A549 (cell line): ENCODE measurements around the gene ACO2. TPM values are rescaled to one million over a fixed set of nuclear protein-coding genes. Genes with fewer than 3 reads are reported as not detected.

Source experiments
- ATAC-seq, 2 experiments: fragments of 200-7000 bp in 1 of 2; fragments of >200 bp in 1 of 2; cut with Nextera tagmentation in 1 of 2; cut with Tn5 transposase in 1 of 2; 3 replicates each; pipeline versions ENCODE4 v1.8.0 to v1.9.1; 2018 to 2020; ENCODE audit warnings: mild to moderate bottlenecking in 1 of 2, moderate library complexity in 1 of 2
- CTCF ChIA-PET: fragments of 300-600 bp; sonication (Branson Sonifier 250); formaldehyde crosslinking; extraction: SDS; loops from one replicate; lab custom pipeline; 2021; ENCODE audit warnings: antibody characterized with exemption, inconsistent platforms; lab: Yijun Ruan, JAX
- POLR2A ChIA-PET: fragments of 350-600 bp; formaldehyde crosslinking; extraction: SDS; loops from one replicate; lab custom pipeline; 2021; ENCODE audit warnings: antibody characterized with exemption, inconsistent platforms; lab: Yijun Ruan, JAX
- DNase-seq, 2 experiments: peaks; one replicate each; pipeline versions ENCODE4 v3.0.0 to v3.0.0-alpha.2; 2011 to 2016; ENCODE audit warnings: low read depth in 1 of 2, low spot score in 1 of 2
- FAIRE-seq: peaks from 2 replicates; lab custom pipeline; 2011; peaks lifted over from hg19 to GRCh38; lab: Jason Lieb, UNC
- H3K27ac ChIP-seq, 2 experiments: fragments of >200 bp; sonication (Bioruptor Twin); formaldehyde crosslinking; 3 replicates each; pipeline ENCODE4 v1.5.1; 2016 to 2017
- H3K4me1 ChIP-seq: fragments of >200 bp; sonication (Bioruptor Twin); formaldehyde crosslinking; 3 replicates; pipeline ENCODE4 v1.6.1; 2016
- H3K4me2 ChIP-seq: fragments of >200 bp; sonication (Bioruptor Twin); formaldehyde crosslinking; 3 replicates; pipeline ENCODE4 v1.6.1; 2016
- H3K4me3 ChIP-seq: fragments of >200 bp; sonication (Bioruptor Twin); formaldehyde crosslinking; 3 replicates; pipeline ENCODE4 v1.5.1; 2016
- H3K9me3 ChIP-seq: fragments of >200 bp; sonication (Bioruptor Twin); formaldehyde crosslinking; 3 replicates; pipeline ENCODE4 v1.6.1; 2016
- BHLHE40 ChIP-seq: IDR thresholded peaks from 2 replicates; pipeline ENCODE4 v1.6.1; 2012; ENCODE audit warnings: low read depth, low read length, inconsistent platforms
- CHD2 ChIP-seq: fragments of 150-350 bp; IDR thresholded peaks from 2 replicates; pipeline ENCODE4 v1.6.1; 2014; ENCODE audit warnings: low read length; ENCODE audit not compliant: partially characterized antibody
- EHF ChIP-seq: fragments of 250-450 bp; sonication (Bioruptor Pico); IDR thresholded peaks from 2 replicates; pipeline ENCODE4 v1.5.0; 2020; ENCODE audit warnings: mild to moderate bottlenecking
- EP300 ChIP-seq, 2 experiments: fragments of >200 bp; sonication (Bioruptor Twin); formaldehyde crosslinking; IDR thresholded peaks; 2 replicates in 1 of 2; 3 replicates in 1 of 2; pipeline ENCODE4 v1.6.1; 2016 to 2017
- FOSL2 ChIP-seq, 2 experiments: fragments of 450-650 bp in 1 of 2; fragments of >200 bp in 1 of 2; sonication (Bioruptor Twin) in 1 of 2; formaldehyde crosslinking; IDR thresholded peaks; 2 replicates each; pipeline versions ENCODE4 v1.5.0 to v1.6.1; 2016 to 2020; ENCODE audit warnings: mild to moderate bottlenecking in 1 of 2, moderate library complexity in 1 of 2
- GATA3 ChIP-seq: IDR thresholded peaks from 2 replicates; pipeline ENCODE4 v1.6.1; 2012; ENCODE audit warnings: borderline replicate concordance
- HDAC2 ChIP-seq: fragments of 200-600 bp; sonication (generic); IDR thresholded peaks from 2 replicates; pipeline ENCODE4 v1.6.1; 2016
- HEYL ChIP-seq: fragments of 250-450 bp; sonication (Bioruptor Pico); IDR thresholded peaks from 2 replicates; pipeline ENCODE4 v1.8.0; 2021; ENCODE audit warnings: mild to moderate bottlenecking, moderate library complexity
- JUN ChIP-seq, 2 experiments: fragments of >200 bp; sonication (Bioruptor Twin); formaldehyde crosslinking; IDR thresholded peaks; 2 replicates in 1 of 2; 3 replicates in 1 of 2; pipeline ENCODE4 v1.6.1; 2016 to 2017
- KDM1A ChIP-seq: fragments of 200-600 bp; sonication (generic); IDR thresholded peaks from 2 replicates; pipeline ENCODE4 v1.6.1; 2016; ENCODE audit warnings: low read depth, mild to moderate bottlenecking
- KDM5A ChIP-seq: fragments of 200-600 bp; sonication (generic); IDR thresholded peaks from 2 replicates; pipeline ENCODE4 v1.6.1; 2016; ENCODE audit warnings: antibody characterized with exemption, mild to moderate bottlenecking
- MAFK ChIP-seq: fragments of 450-650 bp; IDR thresholded peaks from 2 replicates; pipeline ENCODE4 v1.6.1; 2014; ENCODE audit not compliant: partially characterized antibody
- NPAS2 ChIP-seq: fragments of 250-450 bp; sonication (Bioruptor Pico); IDR thresholded peaks from 2 replicates; pipeline ENCODE4 v1.8.0; 2022; ENCODE audit warnings: mild to moderate bottlenecking, moderate library complexity, borderline replicate concordance
- POLR2A ChIP-seq: IDR thresholded peaks from 2 replicates; pipeline ENCODE4 v1.6.1; 2012; ENCODE audit warnings: mild to moderate bottlenecking, low read length
- POLR2AphosphoS2 ChIP-seq: conservative IDR thresholded peaks from 2 replicates; pipeline ENCODE4 v1.6.1; 2012; ENCODE audit warnings: low read length, improper control_type of control experiment, inconsistent platforms
- RAD21 ChIP-seq, 2 experiments: fragments of >200 bp in 1 of 2; sonication (Bioruptor Twin) in 1 of 2; formaldehyde crosslinking in 1 of 2; IDR thresholded peaks in 1 of 2; conservative IDR thresholded peaks in 1 of 2; 2 replicates in 1 of 2; 3 replicates in 1 of 2; pipeline ENCODE4 v1.6.1; 2012 to 2018; ENCODE audit warnings: inconsistent platforms in 1 of 2
- SMC3 ChIP-seq: fragments of >200 bp; sonication (Bioruptor Twin); formaldehyde crosslinking; IDR thresholded peaks from 3 replicates; pipeline ENCODE4 v1.6.1; 2018; ENCODE audit warnings: inconsistent platforms
- TFCP2L1 ChIP-seq: fragments of 250-450 bp; sonication (Bioruptor Pico); IDR thresholded peaks from 2 replicates; pipeline ENCODE4 v1.5.0; 2021; ENCODE audit warnings: mild to moderate bottlenecking
- ZFP36 ChIP-seq: fragments of 450-650 bp; IDR thresholded peaks from 2 replicates; pipeline ENCODE4 v1.6.1; 2014; ENCODE audit warnings: borderline replicate concordance; ENCODE audit not compliant: partially characterized antibody
- WGBS: methylation state at CpG from one replicate; pipeline ENCODE4 v1.1.6; 2017; ENCODE audit errors: missing lambda C conversion rate; 5-methylcytosine and 5-hydroxymethylcytosine counted together
- polyA plus RNA-seq, 4 experiments: library from polyadenylated mRNA; depleted of rRNA in 3 of 4; stranded (reverse); fragments of >200 nt; fragmentation: RNase III in 1 of 4; extraction: RNeasy Plus Mini Kit Qiagen cat#74134 plus additional on column Dnase treatment in 1 of 4; gene quantifications; 2 replicates in 3 of 4; 3 replicates in 1 of 4; pipeline ENCODE4 v1.2.3, GENCODE V29; 2011 to 2017
- TF ChIP-seq, protein P1 (sequence below): IDR thresholded peaks from 2 replicates; pipeline ENCODE4 v1.6.1; 2012; ENCODE audit warnings: low read depth, borderline replicate concordance
- TF ChIP-seq, protein P2 (sequence below): fragments of >200 bp; sonication (Bioruptor Twin); formaldehyde crosslinking; IDR thresholded peaks from 3 replicates; pipeline ENCODE4 v1.5.1; 2016
- TF ChIP-seq, protein P3 (sequence below): fragments of 250-450 bp; sonication (Bioruptor Pico); IDR thresholded peaks from 2 replicates; pipeline ENCODE4 v1.5.0; 2021; ENCODE audit warnings: mild to moderate bottlenecking, moderate library complexity, borderline replicate concordance

The ACO2 gene
- polyA plus RNA-seq, 2 of the 4 experiments (the other 2 are of a cell fraction) = 30.7 to 43.7 TPM

DNA sequence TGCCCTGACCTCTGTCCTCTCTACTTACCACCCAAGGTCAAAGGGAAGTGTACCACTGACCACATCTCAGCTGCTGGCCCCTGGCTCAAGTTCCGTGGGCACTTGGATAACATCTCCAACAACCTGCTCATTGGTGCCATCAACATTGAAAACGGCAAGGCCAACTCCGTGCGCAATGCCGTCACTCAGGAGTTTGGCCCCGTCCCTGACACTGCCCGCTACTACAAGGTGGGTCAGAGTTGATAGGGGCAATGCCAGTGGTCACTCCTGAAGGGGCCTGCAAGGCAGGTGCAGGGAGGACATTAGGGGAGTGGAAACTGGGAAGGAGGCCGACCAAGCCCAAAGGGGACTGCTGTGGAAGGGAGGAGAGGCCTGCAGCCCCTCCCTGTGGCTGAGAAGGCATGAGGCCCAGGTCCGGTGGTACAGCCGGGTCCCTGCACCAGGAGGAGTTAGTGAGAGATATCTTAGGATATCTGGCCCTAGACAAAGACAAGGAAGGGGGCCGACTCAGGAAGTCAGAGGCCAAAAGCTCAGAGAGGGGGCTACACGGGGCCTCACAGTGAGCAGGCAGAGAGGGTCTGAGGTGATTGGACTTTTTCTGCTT, 57.4 kb downstream of the ACO2 start (continued):
- TF ChIP-seq, protein P1, sequence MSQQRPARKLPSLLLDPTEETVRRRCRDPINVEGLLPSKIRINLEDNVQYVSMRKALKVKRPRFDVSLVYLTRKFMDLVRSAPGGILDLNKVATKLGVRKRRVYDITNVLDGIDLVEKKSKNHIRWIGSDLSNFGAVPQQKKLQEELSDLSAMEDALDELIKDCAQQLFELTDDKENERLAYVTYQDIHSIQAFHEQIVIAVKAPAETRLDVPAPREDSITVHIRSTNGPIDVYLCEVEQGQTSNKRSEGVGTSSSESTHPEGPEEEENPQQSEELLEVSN = no peak
- TF ChIP-seq HEYL (CRISPR knock-in tag) (no peak), MAFK (no peak), FOSL2 (IDR thresholded peaks at IDR 0.05) (no peak), FOSL2 (CRISPR knock-in tag; IDR thresholded peaks at IDR 0.05) (no peak), ZFP36 (no peak), SMC3 (no peak)

DNA sequence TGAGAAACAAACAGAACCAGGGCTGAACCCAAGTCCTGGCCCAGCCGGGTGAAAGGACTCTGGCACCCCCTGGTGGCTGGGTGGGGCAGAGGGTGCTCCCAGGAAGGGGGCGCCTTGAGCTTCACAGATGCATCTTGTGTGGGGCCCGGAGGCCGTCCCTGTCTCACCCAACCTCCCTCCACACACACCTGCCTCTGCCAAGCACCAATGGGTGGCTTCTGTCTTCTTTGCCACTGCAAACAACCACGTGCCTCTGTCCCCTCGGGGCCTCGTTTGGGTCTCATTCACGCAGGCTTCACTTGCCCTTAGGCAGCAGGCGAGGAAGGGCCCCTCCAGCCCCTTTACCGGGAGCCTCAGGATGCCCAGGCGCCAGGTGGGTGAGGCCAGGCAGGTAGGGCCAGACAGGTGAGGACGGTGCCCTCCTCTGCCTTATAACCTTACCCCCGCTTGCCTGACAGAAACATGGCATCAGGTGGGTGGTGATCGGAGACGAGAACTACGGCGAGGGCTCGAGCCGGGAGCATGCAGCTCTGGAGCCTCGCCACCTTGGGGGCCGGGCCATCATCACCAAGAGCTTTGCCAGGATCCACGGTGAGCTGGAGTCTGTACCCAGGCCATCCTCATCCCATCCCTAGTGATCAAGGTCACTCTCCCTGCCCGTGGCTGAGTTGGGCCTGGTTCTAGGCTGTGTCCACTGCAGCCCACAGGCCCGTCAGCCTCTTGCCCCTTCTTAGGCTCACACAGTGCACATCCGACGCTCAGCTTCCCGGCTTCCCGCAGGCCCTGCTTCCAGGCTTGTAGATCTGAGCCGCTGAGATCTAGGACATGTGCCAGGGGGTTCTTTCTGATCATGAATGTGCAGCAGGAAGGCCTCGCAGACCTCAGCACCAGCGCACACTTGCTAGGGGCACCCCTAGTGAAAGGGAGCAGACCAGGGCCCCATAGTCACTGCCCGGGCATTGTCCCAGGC, 58.2 kb downstream of the ACO2 start:
- Histone ChIP-seq H3K4me3 (no peak overlapping the region), H3K4me1 (no peaks in the 10 kb centered on the region), H3K9me3 (no peaks in the 10 kb centered on the region), H3K27ac (no peak overlapping the region)
- POLR2A ChIA-PET = interaction anchor here (1.0 kb wide), 1 partner anchor 123 kb away, joined by 4 read pairs; no protein-coding TSS in a partner anchor
- peak; percentile 36 to 66 for DNase-seq
- no peak for TF ChIP-seq CHD2
- no peak for TF ChIP-seq JUN (IDR thresholded peaks at IDR 0.05)
- TF ChIP-seq, protein P2, sequence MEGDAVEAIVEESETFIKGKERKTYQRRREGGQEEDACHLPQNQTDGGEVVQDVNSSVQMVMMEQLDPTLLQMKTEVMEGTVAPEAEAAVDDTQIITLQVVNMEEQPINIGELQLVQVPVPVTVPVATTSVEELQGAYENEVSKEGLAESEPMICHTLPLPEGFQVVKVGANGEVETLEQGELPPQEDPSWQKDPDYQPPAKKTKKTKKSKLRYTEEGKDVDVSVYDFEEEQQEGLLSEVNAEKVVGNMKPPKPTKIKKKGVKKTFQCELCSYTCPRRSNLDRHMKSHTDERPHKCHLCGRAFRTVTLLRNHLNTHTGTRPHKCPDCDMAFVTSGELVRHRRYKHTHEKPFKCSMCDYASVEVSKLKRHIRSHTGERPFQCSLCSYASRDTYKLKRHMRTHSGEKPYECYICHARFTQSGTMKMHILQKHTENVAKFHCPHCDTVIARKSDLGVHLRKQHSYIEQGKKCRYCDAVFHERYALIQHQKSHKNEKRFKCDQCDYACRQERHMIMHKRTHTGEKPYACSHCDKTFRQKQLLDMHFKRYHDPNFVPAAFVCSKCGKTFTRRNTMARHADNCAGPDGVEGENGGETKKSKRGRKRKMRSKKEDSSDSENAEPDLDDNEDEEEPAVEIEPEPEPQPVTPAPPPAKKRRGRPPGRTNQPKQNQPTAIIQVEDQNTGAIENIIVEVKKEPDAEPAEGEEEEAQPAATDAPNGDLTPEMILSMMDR = peak; percentile 68
- TF ChIP-seq POLR2AphosphoS2 = no peak
- 0 out of 3 replicates have a peak, but pooled peaks have one; percentile 30 for TF ChIP-seq SMC3
- TF ChIP-seq RAD21 (conservative IDR thresholded peaks at IDR 0.05 in 1 of 2, IDR thresholded peaks at IDR 0.05 in 1 of 2) = peak; percentile 49 to 50
- TF ChIP-seq POLR2A = no peak
- TF ChIP-seq, all 56 proteins: peak for 3
- FAIRE-seq = no peak
- CTCF ChIA-PET = interaction anchor here (0.6 to 6.3 kb wide), 22 partner anchors 8 to 180 kb away, joined by 3 to 69 read pairs (median 4); partner anchors contain the start of genes POLR3H and TEF
- peak; percentile 54 to 71 for ATAC-seq
- H3K4me2 ChIP-seq = no peak overlapping the region
- WGBS = 73% methylated on average over 24 of the region's 32 CpGs

DNA sequence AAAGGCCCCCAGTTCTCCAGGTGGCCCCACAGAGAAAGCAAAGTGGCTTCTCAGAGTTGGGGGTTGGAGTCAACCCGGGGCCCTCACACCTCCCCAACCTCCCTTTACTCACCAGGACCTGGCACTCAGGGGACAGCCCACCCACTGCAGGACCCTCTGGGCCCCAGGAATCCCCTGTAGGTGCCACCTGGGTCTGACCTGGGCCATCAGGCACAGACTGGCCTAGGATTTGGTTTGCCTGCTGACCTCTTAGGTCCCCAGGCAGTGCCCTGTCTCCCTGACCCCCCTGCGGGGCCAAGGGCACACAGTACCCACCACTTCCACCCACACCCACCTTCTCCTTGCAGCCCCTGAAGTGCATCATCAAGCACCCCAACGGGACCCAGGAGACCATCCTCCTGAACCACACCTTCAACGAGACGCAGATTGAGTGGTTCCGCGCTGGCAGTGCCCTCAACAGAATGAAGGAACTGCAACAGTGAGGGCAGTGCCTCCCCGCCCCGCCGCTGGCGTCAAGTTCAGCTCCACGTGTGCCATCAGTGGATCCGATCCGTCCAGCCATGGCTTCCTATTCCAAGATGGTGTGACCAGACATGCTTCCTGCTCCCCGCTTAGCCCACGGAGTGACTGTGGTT, 59.3 kb downstream of the ACO2 start:
- ATAC-seq = no peak
- WGBS = 97% methylated on average over 6 of the region's 16 CpGs

More for the DNA sequence above, 59.3 kb downstream of the ACO2 start:
- ChIA-PET POLR2A (no interaction called here), CTCF (interaction anchor here (0.6 to 6.3 kb wide), 7 partner anchors 12 to 151 kb away, joined by 3 to 69 read pairs (median 7); no protein-coding TSS in a partner anchor)
- DNase-seq (no peak), FAIRE-seq (no peak)
- Histone ChIP-seq H3K9me3 (no peaks in the 10 kb centered on the region), H3K4me1 (no peaks in the 10 kb centered on the region), H3K4me2 (no peak overlapping the region), H3K27ac (no peak overlapping the region), H3K4me3 (no peak overlapping the region)
- TF ChIP-seq EHF (CRISPR knock-in tag) (no peak), FOSL2 (IDR thresholded peaks at IDR 0.05) (no peak), FOSL2 (CRISPR knock-in tag; IDR thresholded peaks at IDR 0.05) (no peak), POLR2A (no peak), KDM5A (no peak), TFCP2L1 (no peak), HDAC2 (no peak), RAD21 (conservative IDR thresholded peaks at IDR 0.05 in 1 of 2, IDR thresholded peaks at IDR 0.05 in 1 of 2) (no peak), GATA3 (no peak), KDM1A (no peak), BHLHE40 (no peak), EP300 (IDR thresholded peaks at IDR 0.05) (no peak), NPAS2 (CRISPR knock-in tag) (no peak)
- TF ChIP-seq, protein P3, sequence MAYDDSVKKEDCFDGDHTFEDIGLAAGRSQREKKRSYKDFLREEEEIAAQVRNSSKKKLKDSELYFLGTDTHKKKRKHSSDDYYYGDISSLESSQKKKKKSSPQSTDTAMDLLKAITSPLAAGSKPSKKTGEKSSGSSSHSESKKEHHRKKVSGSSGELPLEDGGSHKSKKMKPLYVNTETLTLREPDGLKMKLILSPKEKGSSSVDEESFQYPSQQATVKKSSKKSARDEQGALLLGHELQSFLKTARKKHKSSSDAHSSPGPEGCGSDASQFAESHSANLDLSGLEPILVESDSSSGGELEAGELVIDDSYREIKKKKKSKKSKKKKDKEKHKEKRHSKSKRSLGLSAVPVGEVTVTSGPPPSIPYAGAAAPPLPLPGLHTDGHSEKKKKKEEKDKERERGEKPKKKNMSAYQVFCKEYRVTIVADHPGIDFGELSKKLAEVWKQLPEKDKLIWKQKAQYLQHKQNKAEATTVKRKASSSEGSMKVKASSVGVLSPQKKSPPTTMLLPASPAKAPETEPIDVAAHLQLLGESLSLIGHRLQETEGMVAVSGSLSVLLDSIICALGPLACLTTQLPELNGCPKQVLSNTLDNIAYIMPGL (CRISPR knock-in tag) = no peak
- TF ChIP-seq, protein P2 = no peak
